Measurements from ENCODE around the gene MALL. TPM values are rescaled to one million over a fixed set of nuclear protein-coding genes. Genes with fewer than 3 reads are reported as not detected.

Gene MALL
- total RNA-seq, 1 donor from 2014 or later: not detected

DNA sequence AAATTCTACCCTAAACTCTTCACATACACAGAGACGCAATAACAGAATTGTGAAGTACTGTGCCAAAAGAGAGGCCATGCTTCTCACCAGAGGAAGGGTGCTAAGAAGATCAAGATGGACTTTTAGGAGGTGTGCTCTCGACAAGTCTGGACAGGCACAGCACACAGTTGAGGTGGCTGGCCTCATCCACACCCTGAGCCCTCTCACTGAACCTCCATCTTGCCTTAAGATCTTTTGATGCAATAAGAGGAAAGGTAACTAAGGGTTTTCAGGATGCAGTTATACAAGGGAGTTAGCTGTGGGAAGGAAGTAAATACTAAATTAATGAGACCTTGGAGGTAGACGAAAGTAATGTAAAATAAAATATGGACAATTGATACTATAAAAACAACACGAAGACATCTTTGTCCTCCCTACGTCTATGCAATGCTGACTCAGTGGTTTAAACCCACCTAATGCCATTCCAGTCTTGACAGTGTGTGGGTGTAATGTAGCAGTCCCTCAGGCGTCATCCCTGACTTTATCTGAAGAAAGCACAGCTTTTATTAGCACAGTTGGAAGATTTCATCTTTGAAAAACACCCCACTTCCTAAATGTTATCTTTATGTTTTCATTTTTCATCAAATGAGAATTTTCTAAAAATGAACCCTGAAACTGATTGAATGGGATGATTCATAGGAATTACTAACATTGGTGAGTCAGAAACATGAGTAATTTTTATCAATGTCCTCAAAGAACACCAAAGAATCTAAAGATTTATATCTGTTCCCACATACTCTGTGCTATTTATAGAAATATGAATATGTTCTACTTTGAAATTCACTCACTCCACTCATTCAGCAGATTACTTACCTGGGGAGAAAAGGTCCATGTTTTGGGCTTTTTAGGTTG lies 34.0 kb upstream of the MALL start:
- no peaks in the 10 kb centered on the region for H3K4me1 Mint-ChIP-seq
- DNase-seq (no peak), ATAC-seq (ENCODE audit: low read depth) (no peak)
- no peak overlapping the region for H3K27ac Mint-ChIP-seq
- no peaks in the 10 kb centered on the region for H3K36me3 Mint-ChIP-seq (ENCODE audit: low read depth)
- H3K9me3 Mint-ChIP-seq: peaks cover 6% of the 10 kb centered on the region
- POLR2A ChIA-PET: no interaction called here
- peaks cover 3% of the 10 kb centered on the region for H3K27me3 Mint-ChIP-seq
- TF ChIP-seq, protein P1, sequence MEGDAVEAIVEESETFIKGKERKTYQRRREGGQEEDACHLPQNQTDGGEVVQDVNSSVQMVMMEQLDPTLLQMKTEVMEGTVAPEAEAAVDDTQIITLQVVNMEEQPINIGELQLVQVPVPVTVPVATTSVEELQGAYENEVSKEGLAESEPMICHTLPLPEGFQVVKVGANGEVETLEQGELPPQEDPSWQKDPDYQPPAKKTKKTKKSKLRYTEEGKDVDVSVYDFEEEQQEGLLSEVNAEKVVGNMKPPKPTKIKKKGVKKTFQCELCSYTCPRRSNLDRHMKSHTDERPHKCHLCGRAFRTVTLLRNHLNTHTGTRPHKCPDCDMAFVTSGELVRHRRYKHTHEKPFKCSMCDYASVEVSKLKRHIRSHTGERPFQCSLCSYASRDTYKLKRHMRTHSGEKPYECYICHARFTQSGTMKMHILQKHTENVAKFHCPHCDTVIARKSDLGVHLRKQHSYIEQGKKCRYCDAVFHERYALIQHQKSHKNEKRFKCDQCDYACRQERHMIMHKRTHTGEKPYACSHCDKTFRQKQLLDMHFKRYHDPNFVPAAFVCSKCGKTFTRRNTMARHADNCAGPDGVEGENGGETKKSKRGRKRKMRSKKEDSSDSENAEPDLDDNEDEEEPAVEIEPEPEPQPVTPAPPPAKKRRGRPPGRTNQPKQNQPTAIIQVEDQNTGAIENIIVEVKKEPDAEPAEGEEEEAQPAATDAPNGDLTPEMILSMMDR (IDR thresholded peaks at IDR 0.05): no peak
- no peak overlapping the region for H3K4me3 Mint-ChIP-seq
- CTCF ChIA-PET: no interaction called here
- intact Hi-C loops (cut with micrococcal nuclease): no loop called here

DNA sequence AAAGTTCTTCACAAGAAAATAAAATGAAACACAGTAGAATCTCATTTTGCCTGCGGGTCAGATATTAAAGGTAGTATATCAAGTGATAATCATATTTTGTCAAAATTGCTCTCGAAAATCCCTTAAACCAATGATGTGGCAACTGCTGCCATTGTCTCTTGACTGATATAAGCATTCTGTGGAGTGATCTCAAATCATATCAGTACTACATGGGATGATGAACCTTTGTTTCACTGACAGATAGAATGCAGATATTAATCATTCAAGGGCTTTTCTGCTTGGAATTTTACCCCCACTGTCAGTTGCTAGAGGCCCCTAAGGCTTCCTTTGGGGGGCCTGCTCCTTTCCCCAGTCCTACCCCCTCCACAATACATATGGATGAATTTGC lies 31.3 kb upstream of the MALL start:
- Mint-ChIP-seq H3K27me3 (peaks cover 3% of the 10 kb centered on the region), H3K4me3 (no peak overlapping the region), H3K4me1 (no peaks in the 10 kb centered on the region), H3K9me3 (no peaks in the 10 kb centered on the region), H3K27ac (no peak overlapping the region), H3K36me3 (ENCODE audit: low read depth) (no peaks in the 10 kb centered on the region)
- CTCF ChIA-PET: no interaction called here
- ATAC-seq (ENCODE audit: low read depth) (no peak), DNase-seq (no peak)
- TF ChIP-seq, protein P1 (IDR thresholded peaks at IDR 0.05): no peak
- POLR2A ChIA-PET: no interaction called here
- intact Hi-C loops (cut with micrococcal nuclease): no loop called here

DNA sequence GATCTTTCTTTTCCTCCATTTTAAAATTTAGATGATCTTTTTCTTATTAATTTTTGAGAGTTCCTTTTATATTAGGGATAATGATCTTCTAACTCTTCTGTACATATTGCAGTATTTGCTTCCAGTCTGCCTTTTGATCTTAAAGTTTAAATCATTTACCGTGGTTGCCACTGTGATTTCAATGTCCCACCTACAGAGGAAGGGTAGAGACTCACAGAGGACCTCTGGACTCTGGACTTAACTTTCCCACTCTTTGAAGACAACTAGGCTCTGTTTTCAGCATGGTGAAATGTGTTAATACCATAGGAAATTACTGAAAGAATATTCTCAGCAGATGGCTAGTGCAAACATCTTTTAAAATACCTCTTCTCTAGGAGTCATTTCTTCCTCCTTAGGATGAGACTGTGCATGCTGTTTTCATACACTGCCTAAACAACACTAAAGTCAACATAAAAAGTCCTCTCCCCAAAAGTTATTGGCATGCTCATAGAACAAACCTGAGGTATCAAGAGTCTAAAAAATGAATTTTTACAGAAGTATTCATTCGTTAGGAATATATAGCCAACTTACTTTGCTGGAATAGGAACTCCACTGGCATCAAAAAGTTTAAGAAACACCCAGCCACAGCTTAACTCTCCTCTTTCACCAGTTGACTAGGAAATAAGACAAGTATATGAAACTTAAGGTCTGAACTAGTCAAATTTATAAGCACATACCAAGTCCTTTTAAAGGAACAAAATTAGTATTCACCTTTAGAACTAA lies 30.7 kb upstream of the MALL start:
- DNase-seq: no peak

DNA sequence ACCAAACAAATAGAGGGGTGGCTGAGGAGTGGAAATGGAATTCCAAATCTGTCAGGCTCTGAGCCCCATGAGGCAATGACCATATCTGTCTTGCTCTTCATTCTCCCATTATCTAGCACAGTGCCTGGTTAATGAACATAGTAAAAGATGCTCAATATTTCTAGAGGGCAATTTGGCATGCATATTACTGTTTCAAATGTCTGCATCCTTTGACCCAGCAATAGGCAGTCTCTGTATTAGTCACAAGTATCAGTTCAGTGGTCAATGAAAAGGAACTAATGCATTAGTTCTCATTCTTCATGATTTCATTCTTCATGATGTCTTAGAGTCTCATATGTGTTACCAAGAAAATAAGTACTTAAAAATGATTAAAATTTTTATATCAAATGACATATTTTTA lies 28.4 kb upstream of the MALL start:
- DNase-seq (no peak), ATAC-seq (ENCODE audit: low read depth) (no peak)
- no peaks in the 10 kb centered on the region for H3K36me3 Mint-ChIP-seq (ENCODE audit: low read depth)
- ChIA-PET CTCF (no interaction called here), POLR2A (no interaction called here)
- intact Hi-C loops (cut with micrococcal nuclease): no loop called here
- no peak overlapping the region for H3K27ac Mint-ChIP-seq
- H3K27me3 Mint-ChIP-seq: no peaks in the 10 kb centered on the region
- H3K9me3 Mint-ChIP-seq: no peaks in the 10 kb centered on the region
- TF ChIP-seq, protein P1 (IDR thresholded peaks at IDR 0.05): no peak
- H3K4me3 Mint-ChIP-seq: no peak overlapping the region
- H3K4me1 Mint-ChIP-seq: no peaks in the 10 kb centered on the region

More for the DNA sequence above, 30.7 kb upstream of the MALL start:
- CTCF ChIA-PET: no interaction called here
- POLR2A ChIA-PET: no interaction called here
- H3K27ac Mint-ChIP-seq: no peak overlapping the region
- peaks cover 3% of the 10 kb centered on the region for H3K27me3 Mint-ChIP-seq
- TF ChIP-seq, protein P1 (IDR thresholded peaks at IDR 0.05): no peak
- no peaks in the 10 kb centered on the region for H3K4me1 Mint-ChIP-seq
- intact Hi-C loops (cut with micrococcal nuclease): no loop called here
- no peak overlapping the region for H3K4me3 Mint-ChIP-seq
- H3K9me3 Mint-ChIP-seq: no peaks in the 10 kb centered on the region
- no peak for ATAC-seq (ENCODE audit: low read depth)
- H3K36me3 Mint-ChIP-seq (ENCODE audit: low read depth): no peaks in the 10 kb centered on the region

DNA sequence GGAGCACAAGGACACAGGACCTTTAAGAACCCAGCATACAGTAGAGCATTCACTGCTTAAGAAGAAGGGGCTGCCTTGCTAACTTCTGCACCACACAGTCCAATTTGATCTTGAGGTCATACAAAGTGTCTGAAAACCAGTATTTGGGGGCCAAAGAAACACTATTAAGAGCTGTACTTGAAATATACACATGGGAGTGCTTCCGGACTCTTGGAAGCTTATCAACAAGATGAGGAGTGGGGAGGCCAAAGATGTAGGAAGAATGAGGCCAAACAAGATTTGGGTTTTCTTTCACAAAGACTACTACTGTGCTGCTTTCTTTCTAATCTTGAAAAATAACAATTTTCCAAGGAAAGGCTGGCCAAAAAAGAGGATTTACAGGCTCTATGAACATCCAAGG lies 24.8 kb upstream of the MALL start:
- ChIA-PET CTCF (interaction anchor here (1.1 kb wide), 1 partner anchor 12 kb away, joined by 4 read pairs; no protein-coding TSS in a partner anchor), POLR2A (no interaction called here)
- TF ChIP-seq, protein P1 (IDR thresholded peaks at IDR 0.05): no peak
- ATAC-seq (ENCODE audit: low read depth) (no peak), DNase-seq (no peak)
- H3K27ac Mint-ChIP-seq: no peak overlapping the region
- H3K36me3 Mint-ChIP-seq (ENCODE audit: low read depth): no peaks in the 10 kb centered on the region
- intact Hi-C loops (cut with micrococcal nuclease): no loop called here
- H3K27me3 Mint-ChIP-seq: no peaks in the 10 kb centered on the region
- no peaks in the 10 kb centered on the region for H3K9me3 Mint-ChIP-seq
- no peaks in the 10 kb centered on the region for H3K4me1 Mint-ChIP-seq
- H3K4me3 Mint-ChIP-seq: no peak overlapping the region

Data from activated B cell treated with CpG ODN at 0.5 μM for 24 hours (primary cell).